HepG2 (cell line): ENCODE data around the gene CD14. TPM values are rescaled to one million over a fixed set of nuclear protein-coding genes. Genes with fewer than 3 reads are reported as not detected.

Experiments
- ATAC-seq: fragments of 200-7000 bp; cut with Tn5 transposase; 3 replicates; pipeline ENCODE4 v1.9.1; 2020; ENCODE audit warnings: mild to moderate bottlenecking, moderate library complexity
- BruUV-seq: library from RNA; stranded (reverse); fragments of 400-500 nt; replicated peaks from 2 replicates; lab custom pipeline; 2021; lab: Mats Ljungman, UMichigan
- CTCF ChIA-PET: fragments of 300-600 bp; formaldehyde crosslinking; extraction: SDS; loops from one replicate; lab custom pipeline; 2021; ENCODE audit warnings: low total read pairs, inconsistent platforms, low intra/inter-chr PET ratio; lab: Yijun Ruan, JAX
- POLR2A ChIA-PET: fragments of 350-600 bp; sonication (Branson Sonifier 250); formaldehyde crosslinking; loops from one replicate; lab custom pipeline; 2020; ENCODE audit warnings: antibody characterized with exemption, inconsistent platforms; lab: Yijun Ruan, JAX
- DNase-seq: peaks from one replicate; pipeline ENCODE4 v3.0.0-alpha.2; 2015; ENCODE audit warnings: low spot score
- FAIRE-seq: peaks from 3 replicates; lab custom pipeline; 2011; peaks lifted over from hg19 to GRCh38; lab: Jason Lieb, UNC
- H2AFZ ChIP-seq: one replicate; pipeline ENCODE4 v1.6.1; 2011; ENCODE audit warnings: low read length, inconsistent platforms
- H3K27ac ChIP-seq: fragments of 300-600 bp; 3 replicates; pipeline ENCODE4 v1.8.0; 2011; ENCODE audit warnings: mixed run types, mild to moderate bottlenecking, mixed read lengths, low read length, inconsistent platforms; ENCODE audit not compliant: insufficient read depth; ENCODE audit errors: extremely low read length
- H3K27me3 ChIP-seq, 2 experiments: fragments of 200-600 bp in 1 of 2; 2 replicates in 1 of 2; 3 replicates in 1 of 2; pipeline versions ENCODE4 v1.6.0 to v1.8.0; 2011; ENCODE audit warnings: low read length in 2 of 2, mild to moderate bottlenecking in 2 of 2, moderate library complexity in 2 of 2, inconsistent platforms in 1 of 2; ENCODE audit not compliant: insufficient read depth in 2 of 2, control insufficient read depth in 1 of 2
- H3K36me3 ChIP-seq, 2 experiments: fragments of 200-600 bp in 1 of 2; replicated peaks in 1 of 2; 2 replicates in 1 of 2; 3 replicates in 1 of 2; pipeline versions ENCODE4 v1.5.1 to v1.8.0; 2011; ENCODE audit warnings: low read length in 2 of 2, inconsistent platforms in 1 of 2; ENCODE audit not compliant: insufficient read depth in 2 of 2, control insufficient read depth in 1 of 2
- H3K4me1 ChIP-seq: 2 replicates; pipeline ENCODE4 v1.5.1; 2012; ENCODE audit warnings: low read length, inconsistent platforms; ENCODE audit not compliant: insufficient read depth
- H3K4me2 ChIP-seq: 2 replicates; pipeline ENCODE4 v1.6.0; 2011; ENCODE audit warnings: low read depth, low read length, inconsistent platforms
- H3K4me3 ChIP-seq, 3 experiments: fragments of 200-600 bp in 1 of 3; sonication (generic), shearing (Covaris generic) in 1 of 3; replicated peaks in 1 of 3; 2 replicates each; pipeline ENCODE4 v1.5.1; 2011 to 2016; ENCODE audit warnings: low read length in 3 of 3, inconsistent platforms in 2 of 3, low read depth in 2 of 3, mild to moderate bottlenecking in 2 of 3, control low read depth in 1 of 3, mixed read lengths in 1 of 3; ENCODE audit not compliant: insufficient read depth in 1 of 3
- H3K79me2 ChIP-seq: one replicate; pipeline ENCODE4 v1.6.1; 2011; ENCODE audit warnings: low read length, inconsistent platforms; ENCODE audit not compliant: insufficient read depth
- H3K9ac ChIP-seq: 2 replicates; pipeline ENCODE4 v1.6.0; 2011; ENCODE audit warnings: mild to moderate bottlenecking, low read depth, low read length, inconsistent platforms; ENCODE audit not compliant: insufficient read depth
- H3K9me3 ChIP-seq: 2 replicates; pipeline ENCODE4 v1.5.1; 2012; ENCODE audit warnings: mild to moderate bottlenecking, low read length
- H4K20me1 ChIP-seq: 2 replicates; pipeline ENCODE4 v1.6.0; 2011; ENCODE audit warnings: inconsistent platforms, mild to moderate bottlenecking, low read length, moderate library complexity; ENCODE audit not compliant: insufficient read depth
- DDIT3 ChIP-seq: sonication (generic); formaldehyde crosslinking; IDR thresholded peaks from 2 replicates; pipeline ENCODE4 v1.4.0; 2020; ENCODE audit warnings: mild to moderate bottlenecking, missing genetic modification reagents
- GABPB1 ChIP-seq: IDR thresholded peaks from 2 replicates; pipeline ENCODE4 v1.6.1; 2016; ENCODE audit warnings: mild to moderate bottlenecking, missing genetic modification reagents, moderate library complexity, missing compliant biosample characterization
- THAP9 ChIP-seq: sonication (generic); formaldehyde crosslinking; IDR thresholded peaks from 2 replicates; pipeline ENCODE4; 2020; ENCODE audit warnings: missing genetic modification reagents, mild to moderate bottlenecking, borderline replicate concordance
- ZFP91 ChIP-seq: sonication (generic); formaldehyde crosslinking; IDR thresholded peaks from 2 replicates; pipeline ENCODE4 v1.9.0; 2022; ENCODE audit warnings: missing genetic modification reagents, mild to moderate bottlenecking, borderline replicate concordance
- ZNF292 ChIP-seq: sonication (generic); formaldehyde crosslinking; IDR thresholded peaks from 2 replicates; pipeline ENCODE4 v1.8.1; 2022; ENCODE audit warnings: mild to moderate bottlenecking, low read depth, missing genetic modification reagents, borderline replicate concordance
- ZNF678 ChIP-seq: sonication (generic); formaldehyde crosslinking; IDR thresholded peaks from 2 replicates; pipeline ENCODE4 v1.4.0; 2020; ENCODE audit warnings: mild to moderate bottlenecking, missing genetic modification reagents
- ZNF687 ChIP-seq: sonication (generic); formaldehyde crosslinking; IDR thresholded peaks from 2 replicates; pipeline ENCODE4 v1.5.1; 2020; ENCODE audit warnings: mild to moderate bottlenecking, missing genetic modification reagents, moderate library complexity
- ZNF770 ChIP-seq: sonication (generic); formaldehyde crosslinking; IDR thresholded peaks from 2 replicates; pipeline ENCODE4 v1.5.0; 2020; ENCODE audit warnings: mild to moderate bottlenecking, missing genetic modification reagents
- WGBS: methylation state at CpG from one replicate; pipeline ENCODE4 v1.1.6; 2017; ENCODE audit warnings: low lambda C conversion rate; 5-methylcytosine and 5-hydroxymethylcytosine counted together
- in situ Hi-C: cut with HindIII; loops from 2 replicates; pipeline ENCODE4 v1.10.0; 2017; ENCODE audit warnings: low pct_unique_long_range_greater_than_20kb; ENCODE audit not compliant: extremely low pct_ligation_motif_present
- intact Hi-C: fragments of 100-400 bp; cut with micrococcal nuclease; formaldehyde crosslinking; loops from one replicate; pipeline ENCODE4 v1.10.0; 2022; ENCODE audit not compliant: unreplicated experiment
- polyA plus RNA-seq, 8 experiments: library from polyadenylated mRNA; depleted of rRNA in 3 of 8; stranded (reverse) in 7 of 8; unstranded in 1 of 8; fragments of >200 nt; fragmentation: Illumina TruSeq in 4 of 8; extraction: Trizol in 4 of 8; gene quantifications; 2 replicates each; pipeline versions ENCODE4 v1.2.1 to v1.2.3, GENCODE V29; 2011 to 2016; ENCODE audit warnings: low read depth in 4 of 8, missing spikeins in 1 of 8, mixed read lengths in 1 of 8; ENCODE audit not compliant: insufficient read depth in 1 of 8
- total RNA-seq, 5 experiments: library from RNA; depleted of rRNA; stranded (reverse); fragments of >200 nt; fragmentation: Illumina TruSeq; extraction: Trizol; gene quantifications; 2 replicates each; pipeline ENCODE4 v1.2.3, GENCODE V29; 2016; ENCODE audit warnings: low read depth in 1 of 5

The CD14 gene
- total and polyA plus RNA-seq, 2 of the 13 experiments (the other 11 are each of a cell fraction or from before 2014, with no cell fraction given) = 1.7 to 4.7 TPM

- peak overlapping the region; percentile 71 for H3K4me2 ChIP-seq
- FAIRE-seq = no peak
- H3K9ac ChIP-seq = no peak overlapping the region
- ChIA-PET CTCF (no interaction called here), POLR2A (interaction anchor here (0.9 to 1.5 kb wide), 2 partner anchors 15 to 75 kb away, joined by 3 read pairs; partner anchors contain the start of genes IK, NDUFA2 and SRA1)
- H3K4me1 ChIP-seq = peaks cover 51% of the 10 kb centered on the region
- peak overlapping the region in 2 of 3 experiments; percentile 6 to 50; a peak in 1 of 6 replicates for H3K4me3 ChIP-seq
- intact Hi-C loops = loop anchor here (1.0 kb wide), 1 partner anchor 22 kb away; no protein-coding TSS in a partner anchor
- DNase-seq = no peak
- H3K27me3 ChIP-seq = no peaks in the 10 kb centered on the region
- H3K9me3 ChIP-seq = peaks cover 15% of the 10 kb centered on the region
- in situ Hi-C loops = loop anchor here (5.0 kb wide), 1 partner anchor 70 kb away; the partner anchor contains the start of genes APBB3 and SLC35A4
- H3K27ac ChIP-seq = peak overlapping the region; percentile 36
- no peaks in the 10 kb centered on the region for H3K36me3 ChIP-seq
- WGBS = 95% methylated on average over 31 of the region's 51 CpGs
- BruUV-seq = no TSS peak
- no peak overlapping the region for H2AFZ ChIP-seq
- no peaks in the 10 kb centered on the region for H4K20me1 ChIP-seq
- H3K79me2 ChIP-seq = no peaks in the 10 kb centered on the region
- ATAC-seq = no peak
- TF ChIP-seq THAP9 (CRISPR knock-in tag) (0 out of 2 replicates have a peak, but pooled peaks have one; percentile 8), ZNF678 (CRISPR knock-in tag) (0 out of 2 replicates have a peak, but pooled peaks have one; percentile 21), DDIT3 (no peak), ZNF292 (CRISPR knock-in tag) (0 out of 2 replicates have a peak, but pooled peaks have one; percentile 51), ZNF770 (CRISPR knock-in tag) (no peak), ZFP91 (CRISPR knock-in tag) (peak; percentile 32; the same call in 1 of the 2 replicates), GABPB1 (CRISPR knock-in tag) (0 out of 2 replicates have a peak, but pooled peaks have one; percentile 6), ZNF687 (CRISPR knock-in tag) (peak; percentile 53)
Observed at GRCh38 chr5:140632366-140633020, 482 bp downstream of the CD14 start.
